Fibroblast of skin of left biceps (primary cell): Measurements from ENCODE around the gene CLDN22.

ENCODE experiments used
- DNase-seq, 2 experiments: peaks; one replicate each; pipeline ENCODE4 v3.0.0-alpha.2; 2013; ENCODE audit warnings: low read depth in 2 of 2

The CLDN22 gene

DNA sequence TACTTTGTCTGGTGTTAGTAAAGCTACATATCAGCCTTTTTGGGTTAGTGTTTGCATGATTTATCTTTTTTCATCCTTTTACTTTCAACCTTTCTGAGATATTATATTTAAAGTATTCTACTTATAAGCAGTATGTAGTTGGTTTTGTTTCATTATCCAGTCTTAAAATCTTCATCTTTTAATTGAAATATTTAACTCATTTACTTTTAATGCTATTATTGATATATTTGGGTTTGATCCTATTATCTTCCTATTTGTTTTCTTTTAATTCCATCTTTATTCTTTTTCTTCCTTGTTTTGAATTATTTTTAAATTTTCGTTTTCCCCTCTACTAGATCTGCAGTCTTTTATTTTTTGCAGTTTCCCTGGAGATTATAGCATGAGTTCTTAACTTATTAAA, 44.0 kb downstream of the CLDN22 start:
- no peak for DNase-seq

- no peak for DNase-seq
These were observed 47.7 kb downstream of the CLDN22 start for GRCh38 chr4:183272384-183272783.

DNA sequence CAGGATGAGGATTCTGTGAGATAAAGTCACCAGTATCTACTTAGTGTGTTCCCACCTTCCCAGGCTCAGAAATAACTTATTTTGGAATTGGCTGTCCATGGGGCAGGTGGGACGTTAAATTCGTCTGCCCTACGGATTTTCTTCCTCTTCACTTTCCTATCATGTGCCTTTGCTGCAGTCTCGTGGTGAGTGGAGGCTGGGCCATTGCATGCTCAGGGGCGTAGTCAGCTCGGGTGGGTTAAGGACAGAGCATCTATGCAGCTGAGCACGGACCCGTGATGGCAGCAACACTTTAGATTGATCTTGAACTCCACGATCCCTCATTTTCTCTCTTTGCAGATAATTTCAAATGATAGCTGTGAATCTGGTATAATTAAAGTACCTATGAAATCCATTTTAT, 51.5 kb downstream of the CLDN22 start:
- DNase-seq = no peak
